Breast epithelium (tissue), 3 donors: Measurements from ENCODE around the gene DUSP8.

Source experiments
- CTCF ChIP-seq, 3 donors: fragments of 450-650 bp; IDR thresholded peaks; one replicate each; pipeline ENCODE4 v1.5.1; 2016 to 2017; ENCODE audit warnings: antibody characterized with exemption in 3 of 3, mild to moderate bottlenecking in 3 of 3, moderate library complexity in 3 of 3
- POLR2A ChIP-seq: fragments of 450-650 bp; IDR thresholded peaks from one replicate; pipeline ENCODE4 v1.6.1; 2016; ENCODE audit warnings: antibody characterized with exemption, mild to moderate bottlenecking, moderate library complexity
- POLR2AphosphoS5 ChIP-seq, 3 donors: sonication (generic); formaldehyde crosslinking; IDR thresholded peaks; one replicate each; pipeline ENCODE4 v1.6.1; 2017; ENCODE audit warnings: antibody characterized with exemption in 3 of 3

- TF ChIP-seq CTCF (IDR thresholded peaks at IDR 0.05) = no peak
- TF ChIP-seq POLR2AphosphoS5 (IDR thresholded peaks at IDR 0.05) = no peak
- TF ChIP-seq POLR2A = no peak
These were observed 41.2 kb downstream of the DUSP8 start for GRCh38 chr11:1530686-1531448.
